Omental fat pad (tissue), 4 donors: ENCODE data around the gene TFAM. TPM values are rescaled to one million over a fixed set of nuclear protein-coding genes. Genes with fewer than 3 reads are reported as not detected.

Experiments used
- ATAC-seq: fragments of 150-250 bp; one replicate; pipeline ENCODE4 v1.9.1; 2016; ENCODE audit warnings: mild to moderate bottlenecking, moderate library complexity; ENCODE audit not compliant: low FRiP score
- DNase-seq: peaks from one replicate; pipeline ENCODE4 v3.0.0-alpha.2; 2019; ENCODE audit warnings: low spot score
- CTCF ChIP-seq, 3 donors: fragments of 450-650 bp; IDR thresholded peaks; one replicate each; pipeline ENCODE4 v1.5.1; 2016 to 2017; ENCODE audit warnings: antibody characterized with exemption in 3 of 3, mild to moderate bottlenecking in 3 of 3, moderate library complexity in 2 of 3
- total RNA-seq, 4 donors: library from RNA; depleted of rRNA; stranded (reverse); fragments of >200 nt; gene quantifications; one replicate each; pipeline ENCODE4 v1.1.0, GENCODE V29; 2016

Gene TFAM
- total RNA-seq, 4 donors from 2014 or later, result 21.7 to 28.2 (median 23.1) TPM

GRCh38 chr10:58372607-58373441, 12.4 kb upstream of the TFAM start:
- DNase-seq, result no peak
- no peak for TF ChIP-seq CTCF (IDR thresholded peaks at IDR 0.05)
- ATAC-seq, result no peak

GRCh38 chr10:58373442-58373827, 11.8 kb upstream of the TFAM start:
- no peak for DNase-seq
- ATAC-seq, result no peak
- TF ChIP-seq CTCF (IDR thresholded peaks at IDR 0.05), result no peak

GRCh38 chr10:58382489-58382995, 2.7 kb upstream of the TFAM start:
- no peak for DNase-seq
- TF ChIP-seq CTCF (IDR thresholded peaks at IDR 0.05), result no peak

GRCh38 chr10:58384095-58384494, 1.1 kb upstream of the TFAM start:
- DNase-seq (no peak), ATAC-seq (no peak)
- no peak for TF ChIP-seq CTCF (IDR thresholded peaks at IDR 0.05)

More at GRCh38 chr10:58382489-58382995, 2.7 kb upstream of the TFAM start:
- no peak for ATAC-seq

- TF ChIP-seq CTCF (IDR thresholded peaks at IDR 0.05), result no peak
- no peak for DNase-seq
- ATAC-seq, result no peak
Observed at GRCh38 chr10:58384544-58384998, 639 bp upstream of the TFAM start.

- TF ChIP-seq CTCF (IDR thresholded peaks at IDR 0.05), result no peak
- ATAC-seq, result peak; percentile 36
- no peak for DNase-seq
Observed at GRCh38 chr10:58385784-58386112, 538 bp downstream of the TFAM start.

GRCh38 chr10:58389024-58389423, 3.8 kb downstream of the TFAM start:
- DNase-seq, result no peak
- no peak for TF ChIP-seq CTCF (IDR thresholded peaks at IDR 0.05)
- no peak for ATAC-seq
